WTC11 (cell line): ENCODE measurements around the gene TNFAIP2.

ENCODE experiments used
- CREB1 ChIP-seq: sonication (generic); formaldehyde crosslinking; IDR thresholded peaks from 2 replicates; pipeline ENCODE4 v1.8.0; 2023; ENCODE audit warnings: mild to moderate bottlenecking, missing genetic modification reagents
- CTCF ChIP-seq: fragments of 200-600 bp; IDR thresholded peaks from 2 replicates; pipeline ENCODE4 v1.8.0; 2022; ENCODE audit warnings: antibody characterized with exemption
- E2F4 ChIP-seq: sonication (generic); formaldehyde crosslinking; IDR thresholded peaks from 2 replicates; pipeline ENCODE4 v1.8.1; 2022; ENCODE audit warnings: low read depth, mild to moderate bottlenecking, moderate library complexity, missing genetic modification reagents, borderline replicate concordance
- GTF2I ChIP-seq: fragments of 250-450 bp; sonication (Bioruptor Pico); conservative IDR thresholded peaks from 2 replicates; pipeline ENCODE4 v1.4.0; 2021; ENCODE audit warnings: mild to moderate bottlenecking
- JUN ChIP-seq: sonication (generic); formaldehyde crosslinking; IDR thresholded peaks from 2 replicates; pipeline ENCODE4 v1.8.0; 2023; ENCODE audit warnings: mild to moderate bottlenecking, missing genetic modification reagents
- MAX ChIP-seq: sonication (generic); formaldehyde crosslinking; IDR thresholded peaks from 2 replicates; pipeline ENCODE4 v1.8.0; 2022; ENCODE audit warnings: mild to moderate bottlenecking, missing genetic modification reagents
- NFE2L1 ChIP-seq: sonication (generic); formaldehyde crosslinking; IDR thresholded peaks from 2 replicates; pipeline ENCODE4 v1.8.1; 2023; ENCODE audit warnings: missing genetic modification reagents
- PREB ChIP-seq: sonication (generic); formaldehyde crosslinking; IDR thresholded peaks from 2 replicates; pipeline ENCODE4 v1.8.1; 2022; ENCODE audit warnings: mild to moderate bottlenecking, missing genetic modification reagents, moderate library complexity, borderline replicate concordance
- RELA ChIP-seq: sonication (generic); formaldehyde crosslinking; IDR thresholded peaks from 2 replicates; pipeline ENCODE4 v1.8.1; 2022; ENCODE audit warnings: missing genetic modification reagents, mild to moderate bottlenecking, borderline replicate concordance
- STAT6 ChIP-seq: sonication (generic); formaldehyde crosslinking; conservative IDR thresholded peaks from 2 replicates; pipeline ENCODE4 v1.8.1; 2023; ENCODE audit warnings: mild to moderate bottlenecking, low read depth, missing genetic modification reagents, moderate library complexity
- TCF7 ChIP-seq: sonication (generic); formaldehyde crosslinking; IDR thresholded peaks from 2 replicates; pipeline ENCODE4 v1.8.0; 2022; ENCODE audit warnings: mild to moderate bottlenecking, low read depth, missing genetic modification reagents, moderate library complexity

GRCh38 chr14:103089386-103090335 lies 33.6 kb upstream of the TNFAIP2 start:
- TF ChIP-seq CTCF (no peak), STAT6 (CRISPR knock-in tag) (no peak), TCF7 (CRISPR knock-in tag) (no peak), PREB (no peak), E2F4 (no peak), NFE2L1 (no peak), GTF2I (CRISPR knock-in tag) (no peak), MAX (CRISPR knock-in tag) (no peak), RELA (CRISPR knock-in tag) (no peak), CREB1 (CRISPR knock-in tag) (no peak), JUN (CRISPR knock-in tag) (no peak)
